Sciatic nerve (tissue), 2 donors: ENCODE results near the gene MB21D2. TPM values are rescaled to one million over a fixed set of nuclear protein-coding genes. Genes with fewer than 3 reads are reported as not detected.
"Not testable (repeated sequence)": the region's sequence is repeated elsewhere in the genome, so short reads cannot be mapped to it uniquely, and the experiment has no call there.

Experiments used
- ATAC-seq: fragments of 200-7000 bp; cut with Tn5 transposase; one replicate; pipeline ENCODE4 v1.9.1; 2020; ENCODE audit warnings: mild to moderate bottlenecking, moderate library complexity
- DNase-seq: peaks from one replicate; pipeline ENCODE4 v3.0.0-alpha.2; 2020; ENCODE audit warnings: low spot score
- intact Hi-C: fragments of 100-400 bp; cut with DNase I; formaldehyde crosslinking; loops from one replicate; pipeline ENCODE4 v1.14.2; 2022
- total RNA-seq: library from RNA; stranded (reverse); fragmentation: NEBNext Ultra II Directional; extraction: Animal tissue kit (Norgen Biotek cat#: 25700); gene quantifications from one replicate; pipeline ENCODE4 v1.2.1, GENCODE V29; 2021
- donor health status: DM: no; HTN: no; CAD: no.
- donor health status: DM: no; HTN: no; CAD: no.

MB21D2 gene
- total RNA-seq, 1 donor from 2014 or later = 7.8 TPM

GRCh38 chr3:192825216-192825615 lies 92.4 kb downstream of the MB21D2 start:
- ATAC-seq = peak; percentile 63
- intact Hi-C loops = no loop called here
- no peak for DNase-seq

- no peak for DNase-seq
- no peak for ATAC-seq
- intact Hi-C loops = no loop called here
Observed at GRCh38 chr3:192824313-192824712, 93.3 kb downstream of the MB21D2 start.

GRCh38 chr3:192821161-192821560 lies 96.5 kb downstream of the MB21D2 start:
- intact Hi-C loops = no loop called here
- ATAC-seq = no peak
- no peak for DNase-seq

- no peak for ATAC-seq
- intact Hi-C loops = no loop called here
- no peak for DNase-seq
Observed at GRCh38 chr3:192820161-192820560, 97.5 kb downstream of the MB21D2 start.

GRCh38 chr3:192819001-192819569 lies 98.6 kb downstream of the MB21D2 start:
- DNase-seq = no peak
- intact Hi-C loops = loop anchor here (5.0 kb wide), 1 partner anchor 223 kb away; no protein-coding TSS in a partner anchor
- peak; percentile 72 for ATAC-seq

- intact Hi-C loops = loop anchor here (5.0 kb wide), 1 partner anchor 224 kb away; no protein-coding TSS in a partner anchor
- ATAC-seq (no peak), DNase-seq (no peak)
Observed at GRCh38 chr3:192818126-192818525, 99.5 kb downstream of the MB21D2 start.

GRCh38 chr3:192817506-192817905 lies 100.2 kb downstream of the MB21D2 start:
- intact Hi-C loops = loop anchor here (5.0 kb wide), 1 partner anchor 225 kb away; no protein-coding TSS in a partner anchor
- no peak for DNase-seq
- ATAC-seq = no peak

- intact Hi-C loops = loop anchor here (5.0 kb wide), 1 partner anchor 225 kb away; no protein-coding TSS in a partner anchor
- DNase-seq (no peak), ATAC-seq (no peak)
Observed at GRCh38 chr3:192817053-192817452, 100.6 kb downstream of the MB21D2 start.

GRCh38 chr3:192816351-192816750 lies 101.3 kb downstream of the MB21D2 start:
- ATAC-seq (peak; percentile 37), DNase-seq (no peak)
- intact Hi-C loops = loop anchor here (5.0 kb wide), 1 partner anchor 226 kb away; no protein-coding TSS in a partner anchor

GRCh38 chr3:192812743-192813383 lies 104.8 kb downstream of the MB21D2 start:
- intact Hi-C loops = no loop called here
- ATAC-seq = no peak
- DNase-seq = no peak

- ATAC-seq (no peak), DNase-seq (no peak)
- intact Hi-C loops = no loop called here
Observed at GRCh38 chr3:192805711-192806110, 111.9 kb downstream of the MB21D2 start.

GRCh38 chr3:192804502-192804901 lies 113.2 kb downstream of the MB21D2 start:
- no peak for DNase-seq
- intact Hi-C loops = loop anchor here (5.0 kb wide), 1 partner anchor 237 kb away; no protein-coding TSS in a partner anchor
- no peak for ATAC-seq

GRCh38 chr3:192802957-192803899 lies 114.4 kb downstream of the MB21D2 start:
- DNase-seq (no peak), ATAC-seq (peak; percentile 50)
- intact Hi-C loops = loop anchor here (5.0 kb wide), 1 partner anchor 236 kb away; no protein-coding TSS in a partner anchor

- intact Hi-C loops = loop anchor here (5.0 kb wide), 1 partner anchor 235 kb away; no protein-coding TSS in a partner anchor
- DNase-seq = no peak
- peak; percentile 15 for ATAC-seq
Observed at GRCh38 chr3:192801985-192802384, 115.7 kb downstream of the MB21D2 start.

GRCh38 chr3:192799721-192800120 lies 117.9 kb downstream of the MB21D2 start:
- intact Hi-C loops = loop anchor here (5.0 kb wide), 1 partner anchor 232 kb away; no protein-coding TSS in a partner anchor
- no peak for ATAC-seq

GRCh38 chr3:192795021-192795420 lies 122.6 kb downstream of the MB21D2 start:
- ATAC-seq (no peak), DNase-seq (no peak)
- intact Hi-C loops = no loop called here

More at GRCh38 chr3:192799721-192800120, 117.9 kb downstream of the MB21D2 start:
- DNase-seq = no peak

- DNase-seq = no peak
- no peak for ATAC-seq
- intact Hi-C loops = no loop called here
Observed at GRCh38 chr3:192794216-192794615, 123.4 kb downstream of the MB21D2 start.

- ATAC-seq, DNase-seq: not testable (repeated sequence)
Observed at GRCh38 chr3:192788816-192789515, 128.7 kb downstream of the MB21D2 start.

GRCh38 chr3:192778508-192778907 lies 139.1 kb downstream of the MB21D2 start:
- intact Hi-C loops = no loop called here
- no peak for DNase-seq
- no peak for ATAC-seq

More at GRCh38 chr3:192788816-192789515, 128.7 kb downstream of the MB21D2 start:
- intact Hi-C loops = not testable (repeated sequence)
